HG03575 (cell line): ENCODE results near the gene HNRNPA2B1.
"Not testable (repeated sequence)": the region's sequence is repeated elsewhere in the genome, so short reads cannot be mapped to it uniquely, and the experiment has no call there.

Experiments used
- ATAC-seq: cut with Tn5 transposase; IDR thresholded peaks from one replicate; pipeline ENCODE4 v1.9.1; 2021; ENCODE audit not compliant: unreplicated experiment, insufficient number of reproducible peaks, low FRiP score; ENCODE audit errors: extremely low read depth

The HNRNPA2B1 gene

DNA sequence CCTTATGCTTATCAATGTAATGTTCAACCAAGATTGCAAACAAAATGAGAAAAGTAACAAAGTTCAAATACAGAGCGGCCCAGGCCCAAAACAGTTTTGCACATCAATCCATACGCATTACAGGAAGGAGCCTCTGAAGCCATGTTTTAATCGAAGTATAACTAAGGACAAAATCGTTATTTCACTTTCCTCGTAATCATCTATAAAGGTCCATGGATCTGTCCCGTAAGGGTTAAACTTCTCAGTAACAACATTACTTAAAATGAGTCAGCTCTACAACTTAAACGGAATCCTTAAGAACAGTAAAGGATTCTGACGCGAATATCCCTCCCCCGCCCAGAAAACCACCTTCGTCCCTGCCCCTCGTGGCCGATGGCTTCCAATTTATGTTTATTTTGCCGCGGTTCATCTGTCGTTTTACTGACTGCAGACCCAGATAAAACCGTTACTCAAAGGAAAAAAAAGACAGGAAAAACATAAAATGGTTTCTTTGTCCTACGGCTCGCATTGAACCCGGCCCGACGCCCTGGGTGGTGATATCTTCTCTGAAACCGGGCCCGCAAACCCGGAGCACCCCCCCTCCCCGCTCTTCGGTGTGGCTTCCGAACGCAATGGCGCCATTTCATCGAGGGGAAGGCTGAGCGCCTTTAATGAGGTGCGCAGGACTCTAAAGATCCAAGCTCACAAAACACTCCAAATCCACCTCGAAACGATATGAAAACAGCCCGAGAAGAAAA is 1.1 kb downstream of the HNRNPA2B1 start:
- no peak for ATAC-seq

GRCh38 chr7:26198781-26199169 is 1.8 kb downstream of the HNRNPA2B1 start:
- ATAC-seq, result no peak

- ATAC-seq, result no peak
These were observed 2.3 kb downstream of the HNRNPA2B1 start for GRCh38 chr7:26198133-26198780.

DNA sequence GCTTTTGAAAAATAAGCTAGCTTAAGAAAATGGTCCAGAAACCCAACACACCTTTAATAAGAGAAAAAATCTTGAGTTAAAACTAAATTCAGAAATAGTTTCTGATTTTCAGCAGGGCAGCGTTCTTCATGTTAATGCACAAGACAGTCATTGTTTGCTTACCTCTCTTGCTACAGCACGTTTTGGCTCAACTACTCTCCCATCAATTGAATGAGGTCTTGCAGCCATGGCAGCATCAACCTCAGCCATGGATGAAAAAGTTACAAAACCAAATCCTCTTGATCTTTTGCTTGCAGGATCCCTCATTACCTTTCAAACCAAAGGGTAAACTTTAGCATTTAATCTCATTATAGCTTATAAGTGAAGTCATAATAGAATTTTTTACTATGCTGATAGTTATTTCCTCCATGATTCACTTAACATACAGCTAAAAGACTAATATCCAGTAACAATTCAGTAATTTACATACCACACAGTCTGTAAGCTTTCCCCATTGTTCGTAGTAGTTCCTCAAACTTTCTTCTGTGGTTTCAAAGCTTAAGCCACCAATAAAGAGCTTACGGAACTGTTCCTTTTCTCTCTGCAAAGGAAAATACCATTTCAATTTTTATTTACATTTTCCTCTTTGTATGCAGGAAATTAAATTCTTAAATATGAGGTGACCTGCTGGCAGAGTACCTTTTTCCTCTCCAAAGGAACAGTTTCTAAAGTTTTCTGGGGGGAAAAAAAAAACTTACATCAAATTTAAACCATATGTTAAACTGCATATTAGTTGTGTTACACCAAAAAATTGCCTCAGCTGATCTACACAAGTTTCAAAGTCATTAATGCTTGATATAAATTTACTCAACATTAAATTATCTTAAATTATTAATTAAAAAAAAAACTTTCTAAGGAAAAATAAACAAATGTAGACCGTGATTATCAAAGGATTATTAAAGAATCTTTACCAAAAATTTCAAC is 3.1 kb downstream of the HNRNPA2B1 start:
- ATAC-seq, result no peak

- no peak for ATAC-seq
These were observed 4.5 kb downstream of the HNRNPA2B1 start for GRCh38 chr7:26195867-26196657.

DNA sequence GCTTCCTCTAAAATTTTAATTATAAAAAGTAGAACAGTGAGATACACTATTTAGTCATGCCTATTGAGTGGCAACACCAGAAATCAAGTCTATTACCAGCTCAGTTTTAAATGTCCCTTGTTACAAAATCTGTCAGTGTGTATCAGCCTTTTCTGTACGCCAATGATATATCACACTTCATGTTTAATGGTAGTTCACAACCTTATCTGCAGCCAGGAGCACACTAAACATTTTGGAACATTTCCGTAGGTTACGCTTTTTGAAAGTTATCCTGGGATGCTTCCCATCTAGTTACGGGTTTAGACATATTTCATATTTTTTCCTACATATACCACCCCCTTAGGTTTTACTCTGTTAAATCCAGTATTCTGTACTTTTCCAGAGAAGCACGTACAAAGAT is 5.4 kb downstream of the HNRNPA2B1 start:
- ATAC-seq, result no peak

DNA sequence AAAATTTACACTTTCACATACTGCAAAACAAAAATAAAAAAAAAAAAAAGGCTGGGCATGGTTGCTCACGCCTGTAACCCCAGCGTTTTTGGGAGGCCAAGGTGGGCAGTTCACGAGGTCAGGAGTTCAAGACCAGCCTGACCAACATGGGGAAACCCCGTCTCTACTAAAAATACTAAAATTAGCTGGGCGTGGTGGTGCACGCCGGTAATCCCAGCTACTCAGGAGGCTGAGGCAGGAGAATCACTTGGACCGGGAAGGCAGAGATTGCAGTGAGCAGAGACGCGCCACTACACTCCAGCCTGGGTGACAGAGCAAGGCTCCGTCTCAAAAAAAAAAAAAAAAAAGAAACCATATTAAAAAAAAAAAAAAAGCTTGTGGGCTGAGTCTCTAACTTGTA is 5.8 kb downstream of the HNRNPA2B1 start:
- not testable (repeated sequence) for ATAC-seq

DNA sequence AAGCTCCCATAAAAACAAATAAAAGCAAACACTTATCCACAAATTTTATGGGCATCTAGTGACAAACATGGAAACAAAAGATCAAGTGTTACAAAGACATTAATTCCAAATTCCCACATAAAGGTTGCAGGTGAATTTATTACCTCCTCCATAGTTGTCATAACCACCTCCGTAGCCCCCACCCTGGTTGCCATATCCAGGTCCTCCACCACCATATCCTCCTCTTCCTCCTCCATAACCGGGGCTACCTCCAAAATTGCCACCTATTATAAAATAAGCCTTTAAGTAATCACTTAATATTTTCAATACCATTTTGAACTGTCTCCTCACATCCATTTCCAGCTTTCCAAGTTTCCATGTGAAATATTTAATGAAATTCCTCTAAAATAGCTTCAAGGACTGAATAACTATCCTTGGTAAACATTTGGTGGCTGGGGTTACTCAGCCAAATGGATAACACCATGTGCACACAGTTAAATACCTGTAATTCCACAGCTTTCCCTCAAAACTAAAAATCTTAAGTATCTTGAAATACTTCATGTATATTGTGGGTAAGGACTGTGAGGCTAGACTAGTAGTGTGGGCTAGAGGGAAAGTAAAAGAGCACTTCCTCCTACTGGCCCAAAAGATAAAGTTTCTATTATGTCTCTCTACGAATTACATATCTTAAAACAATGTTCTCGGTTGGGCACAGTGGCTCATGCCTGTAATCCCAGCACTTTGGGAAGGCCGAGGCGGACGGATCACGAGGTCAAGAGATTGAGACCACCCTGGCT is 6.9 kb downstream of the HNRNPA2B1 start:
- no peak for ATAC-seq

DNA sequence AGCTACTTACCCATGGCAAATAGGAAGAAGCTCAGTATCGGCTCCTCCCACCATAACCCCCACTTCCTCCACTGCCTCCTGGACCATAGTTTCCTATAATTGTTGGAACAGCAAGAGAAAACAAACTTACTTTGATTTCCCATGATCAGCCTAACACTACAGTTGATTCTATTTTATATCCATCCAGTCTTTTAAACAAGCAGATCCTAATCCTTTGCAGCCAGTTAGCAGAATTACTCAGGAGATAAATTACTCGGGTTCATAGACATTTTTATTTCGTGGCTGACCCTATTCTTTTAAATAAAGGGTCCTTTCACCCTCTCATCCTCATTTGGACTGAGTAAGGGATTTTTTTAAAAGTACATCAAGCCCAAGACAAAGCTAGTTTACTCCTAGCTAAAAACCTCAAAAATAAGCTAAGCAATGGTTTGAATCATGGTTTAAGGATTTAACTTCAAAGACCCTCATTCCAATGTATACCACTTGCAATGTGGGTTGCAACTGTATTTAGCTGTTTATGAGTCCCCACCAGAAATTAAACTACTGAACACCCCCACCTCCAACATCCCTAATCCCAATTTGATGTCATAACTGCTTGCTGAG is 8.0 kb downstream of the HNRNPA2B1 start:
- no peak for ATAC-seq

- ATAC-seq, result no peak
These were observed 8.5 kb downstream of the HNRNPA2B1 start for GRCh38 chr7:26191974-26192479.

GRCh38 chr7:26191233-26191973 is 9.1 kb downstream of the HNRNPA2B1 start:
- no peak for ATAC-seq

GRCh38 chr7:26190417-26190869 is 10.1 kb downstream of the HNRNPA2B1 start:
- no peak for ATAC-seq

DNA sequence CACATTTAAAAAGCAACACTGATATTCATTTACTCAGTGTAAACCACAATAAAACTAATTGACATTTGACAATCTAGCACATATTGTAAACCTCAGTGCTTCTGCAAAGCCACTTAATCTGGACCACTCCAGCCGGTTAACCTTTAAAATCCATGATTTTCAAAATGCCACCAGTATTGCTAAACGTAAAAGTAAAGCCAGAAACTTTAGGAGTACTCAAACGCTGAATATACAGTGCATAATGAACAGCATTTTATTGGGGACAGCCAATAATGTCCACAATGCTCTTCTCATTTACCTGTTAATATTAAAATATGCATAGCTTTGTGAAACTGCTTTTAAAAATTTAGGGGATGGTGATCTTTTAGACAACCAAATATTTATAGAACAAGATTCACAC is 10.8 kb downstream of the HNRNPA2B1 start:
- ATAC-seq, result no peak

GRCh38 chr7:26188957-26189541 is 11.5 kb downstream of the HNRNPA2B1 start:
- no peak for ATAC-seq

DNA sequence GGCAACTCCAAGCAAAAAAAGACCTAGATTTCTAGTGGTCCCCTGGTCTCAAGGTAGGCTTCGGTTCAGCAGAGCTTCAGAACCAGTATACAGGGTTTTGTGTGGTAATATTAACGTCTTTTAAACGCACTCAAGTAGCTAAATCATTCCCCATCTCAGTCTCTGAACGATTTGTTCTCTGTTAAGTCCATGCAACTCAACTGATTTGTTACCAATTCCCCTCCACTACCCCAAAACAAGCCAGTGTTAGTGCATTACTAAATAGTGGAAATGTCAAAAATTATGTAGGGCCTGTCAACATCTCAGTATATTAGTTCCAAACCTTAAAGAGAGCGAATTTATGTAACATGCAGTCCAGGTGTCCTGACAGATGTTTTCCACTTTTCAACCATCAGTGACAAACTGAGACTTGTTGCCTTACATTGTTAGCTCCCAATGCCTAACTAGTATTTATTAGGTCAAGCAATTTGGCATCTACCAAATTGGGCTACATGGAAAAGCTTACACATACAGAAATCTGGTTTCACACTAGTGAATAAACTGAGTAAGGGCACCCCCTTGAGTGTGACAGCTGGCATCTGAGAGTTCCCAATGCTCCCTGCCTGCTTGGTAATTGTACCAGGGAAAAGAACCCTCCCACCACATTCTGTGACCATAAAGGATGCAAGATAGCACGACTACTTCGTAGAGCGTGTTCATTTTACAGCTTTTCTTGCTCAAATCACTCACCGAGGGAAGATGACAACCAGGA is 12.2 kb downstream of the HNRNPA2B1 start:
- ATAC-seq, result no peak
